SK-N-SH treated with all-trans-retinoic acid at 6 μM for 48 hours (cell line): ENCODE data around the gene FLRT2.

ENCODE experiments used
- ESRRG ChIP-seq: fragments of 250-450 bp; sonication (Bioruptor Pico); IDR thresholded peaks from 2 replicates; pipeline ENCODE4 v1.6.1; 2021; ENCODE audit warnings: mild to moderate bottlenecking
- PATZ1 ChIP-seq: fragments of 250-450 bp; sonication (Bioruptor Pico); IDR thresholded peaks from 2 replicates; pipeline ENCODE4 v1.8.0; 2020; ENCODE audit warnings: mild to moderate bottlenecking, moderate library complexity, borderline replicate concordance
- PPARA ChIP-seq: fragments of 250-450 bp; sonication (Bioruptor Pico); IDR thresholded peaks from 2 replicates; pipeline ENCODE4 v1.5.0; 2020; ENCODE audit warnings: mild to moderate bottlenecking, borderline replicate concordance
- RARB ChIP-seq: fragments of 250-450 bp; sonication (Bioruptor Pico); IDR thresholded peaks from 2 replicates; pipeline ENCODE4 v1.8.0; 2021; ENCODE audit warnings: mild to moderate bottlenecking, moderate library complexity
- ZC3H10 ChIP-seq: fragments of 250-450 bp; sonication (Bioruptor Pico); IDR thresholded peaks from 2 replicates; pipeline ENCODE4 v1.5.1; 2021; ENCODE audit warnings: mild to moderate bottlenecking, moderate library complexity
- ZFP3 ChIP-seq: fragments of 250-450 bp; sonication (Bioruptor Pico); IDR thresholded peaks from 2 replicates; pipeline ENCODE4 v1.5.0; 2020; ENCODE audit warnings: mild to moderate bottlenecking, moderate library complexity
- ZFP30 ChIP-seq: fragments of 450-650 bp; formaldehyde crosslinking; IDR thresholded peaks from 2 replicates; pipeline ENCODE4 v1.5.0; 2022; ENCODE audit warnings: mild to moderate bottlenecking, moderate library complexity
- ZNF565 ChIP-seq: fragments of 450-650 bp; formaldehyde crosslinking; conservative IDR thresholded peaks from 2 replicates; pipeline ENCODE4 v1.5.0; 2020; ENCODE audit warnings: low read depth, mild to moderate bottlenecking, moderate library complexity
- TF ChIP-seq, protein P1 (sequence below): fragments of 250-450 bp; sonication (Bioruptor Pico); IDR thresholded peaks from 2 replicates; pipeline ENCODE4 v1.8.0; 2021; ENCODE audit warnings: low read depth, mild to moderate bottlenecking, moderate library complexity, borderline replicate concordance
- TF ChIP-seq, protein P2 (sequence below): fragments of 250-450 bp; sonication (Bioruptor Pico); IDR thresholded peaks from 2 replicates; pipeline ENCODE4 v1.5.0; 2020; ENCODE audit warnings: mild to moderate bottlenecking, moderate library complexity

GRCh38 chr14:85604714-85605113, 74.8 kb downstream of the FLRT2 start:
- TF ChIP-seq ZFP3 (CRISPR knock-in tag) (no peak), ZNF565 (no peak), ZFP30 (CRISPR knock-in tag) (no peak), ZC3H10 (CRISPR knock-in tag) (no peak), ESRRG (CRISPR knock-in tag) (no peak), PPARA (CRISPR knock-in tag) (no peak), RARB (CRISPR knock-in tag) (no peak), PATZ1 (no peak)
- TF ChIP-seq, protein P1, sequence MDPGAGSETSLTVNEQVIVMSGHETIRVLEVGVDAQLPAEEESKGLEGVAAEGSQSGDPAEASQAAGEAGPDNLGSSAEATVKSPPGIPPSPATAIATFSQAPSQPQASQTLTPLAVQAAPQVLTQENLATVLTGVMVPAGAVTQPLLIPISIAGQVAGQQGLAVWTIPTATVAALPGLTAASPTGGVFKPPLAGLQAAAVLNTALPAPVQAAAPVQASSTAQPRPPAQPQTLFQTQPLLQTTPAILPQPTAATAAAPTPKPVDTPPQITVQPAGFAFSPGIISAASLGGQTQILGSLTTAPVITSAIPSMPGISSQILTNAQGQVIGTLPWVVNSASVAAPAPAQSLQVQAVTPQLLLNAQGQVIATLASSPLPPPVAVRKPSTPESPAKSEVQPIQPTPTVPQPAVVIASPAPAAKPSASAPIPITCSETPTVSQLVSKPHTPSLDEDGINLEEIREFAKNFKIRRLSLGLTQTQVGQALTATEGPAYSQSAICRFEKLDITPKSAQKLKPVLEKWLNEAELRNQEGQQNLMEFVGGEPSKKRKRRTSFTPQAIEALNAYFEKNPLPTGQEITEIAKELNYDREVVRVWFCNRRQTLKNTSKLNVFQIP (CRISPR knock-in tag) = no peak
- TF ChIP-seq, protein P2, sequence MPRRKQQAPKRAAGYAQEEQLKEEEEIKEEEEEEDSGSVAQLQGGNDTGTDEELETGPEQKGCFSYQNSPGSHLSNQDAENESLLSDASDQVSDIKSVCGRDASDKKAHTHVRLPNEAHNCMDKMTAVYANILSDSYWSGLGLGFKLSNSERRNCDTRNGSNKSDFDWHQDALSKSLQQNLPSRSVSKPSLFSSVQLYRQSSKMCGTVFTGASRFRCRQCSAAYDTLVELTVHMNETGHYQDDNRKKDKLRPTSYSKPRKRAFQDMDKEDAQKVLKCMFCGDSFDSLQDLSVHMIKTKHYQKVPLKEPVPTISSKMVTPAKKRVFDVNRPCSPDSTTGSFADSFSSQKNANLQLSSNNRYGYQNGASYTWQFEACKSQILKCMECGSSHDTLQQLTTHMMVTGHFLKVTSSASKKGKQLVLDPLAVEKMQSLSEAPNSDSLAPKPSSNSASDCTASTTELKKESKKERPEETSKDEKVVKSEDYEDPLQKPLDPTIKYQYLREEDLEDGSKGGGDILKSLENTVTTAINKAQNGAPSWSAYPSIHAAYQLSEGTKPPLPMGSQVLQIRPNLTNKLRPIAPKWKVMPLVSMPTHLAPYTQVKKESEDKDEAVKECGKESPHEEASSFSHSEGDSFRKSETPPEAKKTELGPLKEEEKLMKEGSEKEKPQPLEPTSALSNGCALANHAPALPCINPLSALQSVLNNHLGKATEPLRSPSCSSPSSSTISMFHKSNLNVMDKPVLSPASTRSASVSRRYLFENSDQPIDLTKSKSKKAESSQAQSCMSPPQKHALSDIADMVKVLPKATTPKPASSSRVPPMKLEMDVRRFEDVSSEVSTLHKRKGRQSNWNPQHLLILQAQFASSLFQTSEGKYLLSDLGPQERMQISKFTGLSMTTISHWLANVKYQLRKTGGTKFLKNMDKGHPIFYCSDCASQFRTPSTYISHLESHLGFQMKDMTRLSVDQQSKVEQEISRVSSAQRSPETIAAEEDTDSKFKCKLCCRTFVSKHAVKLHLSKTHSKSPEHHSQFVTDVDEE (CRISPR knock-in tag) = no peak
